ENCODE data around the gene GBGT1.
"Not testable (repeated sequence)": the region's sequence is repeated elsewhere in the genome, so short reads cannot be mapped to it uniquely, and the experiment has no call there.

The GBGT1 gene

DNA sequence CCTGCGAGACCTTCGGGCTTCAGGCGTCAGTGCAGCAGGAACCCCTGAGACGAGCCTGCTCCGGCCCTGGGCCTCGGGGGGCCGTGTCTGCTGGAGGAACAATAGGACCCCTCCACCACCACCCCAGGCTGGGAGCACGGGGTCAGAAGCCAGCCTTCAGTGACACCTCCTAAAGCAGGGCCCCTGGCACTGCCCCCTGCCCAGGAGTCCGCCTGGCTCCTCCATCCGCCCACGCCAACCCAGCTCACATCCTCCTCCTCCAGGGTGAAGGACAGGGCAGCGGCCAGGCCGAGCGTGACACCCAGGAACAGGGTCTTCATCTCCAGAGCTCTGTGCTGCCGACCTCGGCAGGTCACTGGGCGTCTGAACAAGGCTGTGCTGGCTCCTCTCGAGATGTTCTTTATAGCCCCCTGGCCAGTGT is 45.2 kb upstream of the GBGT1 start, which contains the start of gene OBP2B:
Gene OBP2B (minus strand): TSS at position 371 of the 421 bp plus-strand sequence. CDS start 51 bp downstream, at position 320.
- no CpG with 5 or more reads among the region's 18 CpGs for WGBS (ENCODE audit: extremely low coverage, insufficient coverage, insufficient read length)
- H2BK120ac ChIP-seq (ENCODE audit: insufficient read depth, low read length, poor library complexity); H2BK5ac ChIP-seq (ENCODE audit: low read depth, low read length, poor library complexity); H2AFZ ChIP-seq (ENCODE audit: insufficient read depth, low read length, poor library complexity); H3K27ac ChIP-seq (ENCODE audit: low read depth, low read length); H2AK5ac ChIP-seq (ENCODE audit: low read length); H3K79me1 ChIP-seq (ENCODE audit: low read length); DNase-seq; H3K18ac ChIP-seq (ENCODE audit: low read length); H3K9me3 ChIP-seq (ENCODE audit: insufficient read depth, low read depth, low read length); H3K4me3 ChIP-seq (ENCODE audit: low read depth, low read length); H4K8ac ChIP-seq (ENCODE audit: low read depth, low read length); H3K23ac ChIP-seq (ENCODE audit: low read length); H3K79me2 ChIP-seq (ENCODE audit: control insufficient read depth, insufficient read depth, low read length, poor library complexity); H3K27me3 ChIP-seq (ENCODE audit: insufficient read depth, low read length); H3K36me3 ChIP-seq (ENCODE audit: control insufficient read depth in 1 of 2, insufficient read depth in 2 of 2, low read length in 2 of 2); H4K12ac ChIP-seq (ENCODE audit: low read depth, low read length); H3K4me2 ChIP-seq (ENCODE audit: low read length); H3K9ac ChIP-seq (ENCODE audit: low read length); H2BK12ac ChIP-seq (ENCODE audit: low read length); H3K4ac ChIP-seq (ENCODE audit: low read depth, low read length); H4K91ac ChIP-seq (ENCODE audit: low read depth, low read length); H3K14ac ChIP-seq (ENCODE audit: low read length): not testable (repeated sequence)
- H3K4me1 ChIP-seq (ENCODE audit: control insufficient read depth in 1 of 2, insufficient read depth in 2 of 2, low read length in 2 of 2), result peaks cover 6 to 12% of the 10 kb centered on the region in 2 experiments

- not testable (repeated sequence) for H3K18ac ChIP-seq (ENCODE audit: low read length); H3K4me2 ChIP-seq (ENCODE audit: low read length); H3K79me1 ChIP-seq (ENCODE audit: low read length); H3K79me2 ChIP-seq (ENCODE audit: control insufficient read depth, insufficient read depth, low read length, poor library complexity); H4K8ac ChIP-seq (ENCODE audit: low read depth, low read length); H2AFZ ChIP-seq (ENCODE audit: insufficient read depth, low read length, poor library complexity); H3K4me3 ChIP-seq (ENCODE audit: low read depth, low read length); DNase-seq; H3K27me3 ChIP-seq (ENCODE audit: insufficient read depth, low read length); H4K91ac ChIP-seq (ENCODE audit: low read depth, low read length); H2BK5ac ChIP-seq (ENCODE audit: low read depth, low read length, poor library complexity); H2AK5ac ChIP-seq (ENCODE audit: low read length); H3K9me3 ChIP-seq (ENCODE audit: insufficient read depth, low read depth, low read length); H4K12ac ChIP-seq (ENCODE audit: low read depth, low read length); H3K9ac ChIP-seq (ENCODE audit: low read length); H3K4ac ChIP-seq (ENCODE audit: low read depth, low read length); H2BK12ac ChIP-seq (ENCODE audit: low read length); H3K14ac ChIP-seq (ENCODE audit: low read length); H3K23ac ChIP-seq (ENCODE audit: low read length); H2BK120ac ChIP-seq (ENCODE audit: insufficient read depth, low read length, poor library complexity); H3K36me3 ChIP-seq (ENCODE audit: control insufficient read depth in 1 of 2, insufficient read depth in 2 of 2, low read length in 2 of 2); H3K27ac ChIP-seq (ENCODE audit: low read depth, low read length)
- no CpG with 5 or more reads among the region's 16 CpGs for WGBS (ENCODE audit: extremely low coverage, insufficient coverage, insufficient read length)
- peaks cover 6 to 12% of the 10 kb centered on the region in 2 experiments for H3K4me1 ChIP-seq (ENCODE audit: control insufficient read depth in 1 of 2, insufficient read depth in 2 of 2, low read length in 2 of 2)
These were observed 44.6 kb upstream of the GBGT1 start for GRCh38 chr9:133208171-133208879.

GRCh38 chr9:133207540-133208170 is 43.9 kb upstream of the GBGT1 start:
- no peak overlapping the region for H3K9ac ChIP-seq (ENCODE audit: low read length)
- no peaks in the 10 kb centered on the region for H3K27me3 ChIP-seq (ENCODE audit: insufficient read depth, low read length)
- H2BK120ac ChIP-seq (ENCODE audit: insufficient read depth, low read length, poor library complexity), result no peak overlapping the region
- no peak overlapping the region for H3K23ac ChIP-seq (ENCODE audit: low read length)
- H2AK5ac ChIP-seq (ENCODE audit: low read length), result no peak overlapping the region
- H3K18ac ChIP-seq (ENCODE audit: low read length), result no peak overlapping the region
- H3K14ac ChIP-seq (ENCODE audit: low read length), result no peak overlapping the region
- H2BK5ac ChIP-seq (ENCODE audit: low read depth, low read length, poor library complexity), result no peak overlapping the region
- H4K91ac ChIP-seq (ENCODE audit: low read depth, low read length), result no peak overlapping the region
- H3K79me2 ChIP-seq (ENCODE audit: control insufficient read depth, insufficient read depth, low read length, poor library complexity), result no peaks in the 10 kb centered on the region
- no peak overlapping the region for H3K27ac ChIP-seq (ENCODE audit: low read depth, low read length)
- WGBS (ENCODE audit: extremely low coverage, insufficient coverage, insufficient read length), result no CpG with 5 or more reads among the region's 16 CpGs
- peaks cover 6 to 12% of the 10 kb centered on the region in 2 experiments for H3K4me1 ChIP-seq (ENCODE audit: control insufficient read depth in 1 of 2, insufficient read depth in 2 of 2, low read length in 2 of 2)
- H2BK12ac ChIP-seq (ENCODE audit: low read length), result no peak overlapping the region
- H2AFZ ChIP-seq (ENCODE audit: insufficient read depth, low read length, poor library complexity), result no peak overlapping the region
- H3K79me1 ChIP-seq (ENCODE audit: low read length), result no peaks in the 10 kb centered on the region
- H4K12ac ChIP-seq (ENCODE audit: low read depth, low read length), result no peak overlapping the region
- H4K8ac ChIP-seq (ENCODE audit: low read depth, low read length), result no peak overlapping the region
- no peak overlapping the region for H3K4me3 ChIP-seq (ENCODE audit: low read depth, low read length)
- no peaks in the 10 kb centered on the region for H3K36me3 ChIP-seq (ENCODE audit: control insufficient read depth in 1 of 2, insufficient read depth in 2 of 2, low read length in 2 of 2)
- no peak overlapping the region for H3K4ac ChIP-seq (ENCODE audit: low read depth, low read length)
- no peak overlapping the region for H3K4me2 ChIP-seq (ENCODE audit: low read length)
- peaks cover 7% of the 10 kb centered on the region for H3K9me3 ChIP-seq (ENCODE audit: insufficient read depth, low read depth, low read length)
- DNase-seq, result no peak

DNA sequence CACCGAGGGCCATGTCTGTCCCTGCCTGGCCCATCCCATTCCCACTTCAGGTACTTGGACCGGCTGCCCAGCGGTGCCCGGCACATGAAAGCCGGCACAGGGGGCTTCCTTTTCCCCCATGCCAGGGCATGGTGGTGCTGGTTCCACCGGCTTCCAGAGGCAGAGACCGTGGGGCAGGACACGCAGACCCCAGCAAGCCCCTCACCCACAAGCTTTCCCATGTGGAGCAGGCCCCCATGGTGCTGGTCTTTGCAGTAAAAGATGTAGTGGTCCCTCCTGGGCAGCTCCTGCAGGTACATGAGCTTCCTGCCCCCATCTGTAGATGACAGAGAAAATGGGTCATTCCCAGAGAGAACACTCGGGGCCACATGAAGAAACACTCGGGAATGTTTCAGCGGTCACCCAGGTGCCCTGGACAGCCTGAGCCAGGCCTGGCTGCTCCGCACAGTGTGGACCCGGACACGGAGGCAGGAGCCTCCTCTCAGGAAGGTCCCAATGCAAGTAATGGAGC is 43.4 kb upstream of the GBGT1 start:
- H4K8ac ChIP-seq (ENCODE audit: low read depth, low read length), result no peak overlapping the region
- no peaks in the 10 kb centered on the region for H3K27me3 ChIP-seq (ENCODE audit: insufficient read depth, low read length)
- H2BK12ac ChIP-seq (ENCODE audit: low read length), result no peak overlapping the region
- no peak overlapping the region for H4K12ac ChIP-seq (ENCODE audit: low read depth, low read length)
- H3K79me1 ChIP-seq (ENCODE audit: low read length), result no peaks in the 10 kb centered on the region
- H3K4me3 ChIP-seq (ENCODE audit: low read depth, low read length), result no peak overlapping the region
- no peak overlapping the region for H3K27ac ChIP-seq (ENCODE audit: low read depth, low read length)
- no peak overlapping the region for H3K14ac ChIP-seq (ENCODE audit: low read length)
- no peak overlapping the region for H3K4me2 ChIP-seq (ENCODE audit: low read length)
- H3K79me2 ChIP-seq (ENCODE audit: control insufficient read depth, insufficient read depth, low read length, poor library complexity), result no peaks in the 10 kb centered on the region
- no peak overlapping the region for H3K18ac ChIP-seq (ENCODE audit: low read length)
- peaks cover 6 to 12% of the 10 kb centered on the region in 2 experiments for H3K4me1 ChIP-seq (ENCODE audit: control insufficient read depth in 1 of 2, insufficient read depth in 2 of 2, low read length in 2 of 2)
- no peak for DNase-seq
- peaks cover 7% of the 10 kb centered on the region for H3K9me3 ChIP-seq (ENCODE audit: insufficient read depth, low read depth, low read length)
- no peak overlapping the region for H2AK5ac ChIP-seq (ENCODE audit: low read length)
- no peak overlapping the region for H3K4ac ChIP-seq (ENCODE audit: low read depth, low read length)
- no peak overlapping the region for H3K23ac ChIP-seq (ENCODE audit: low read length)
- H4K91ac ChIP-seq (ENCODE audit: low read depth, low read length), result no peak overlapping the region
- no peak overlapping the region for H2AFZ ChIP-seq (ENCODE audit: insufficient read depth, low read length, poor library complexity)
- H3K36me3 ChIP-seq (ENCODE audit: control insufficient read depth in 1 of 2, insufficient read depth in 2 of 2, low read length in 2 of 2), result no peaks in the 10 kb centered on the region
- H2BK5ac ChIP-seq (ENCODE audit: low read depth, low read length, poor library complexity), result no peak overlapping the region
- no CpG with 5 or more reads among the region's 14 CpGs for WGBS (ENCODE audit: extremely low coverage, insufficient coverage, insufficient read length)
- no peak overlapping the region for H2BK120ac ChIP-seq (ENCODE audit: insufficient read depth, low read length, poor library complexity)
- no peak overlapping the region for H3K9ac ChIP-seq (ENCODE audit: low read length)

Data from trophoblast cell (in vitro differentiated cells and primary cell).